Hematopoietic multipotent progenitor cell treated with erythropoietin and hydrocortisone succinate and interleukin-3 and kit ligand, for 17 days (in vitro differentiated cells): ENCODE results near the gene PTPRC.

ENCODE experiments used
- DNase-seq: peaks from one replicate; pipeline ENCODE4 v3.0.0-alpha.2; 2015; ENCODE audit warnings: low spot score

Gene PTPRC

GRCh38 chr1:198620951-198621824 is 17.7 kb upstream of the PTPRC start:
- no peak for DNase-seq

- DNase-seq, result no peak
Measured at GRCh38 chr1:198622001-198622400, 16.8 kb upstream of the PTPRC start.

GRCh38 chr1:198623752-198624647 is 14.8 kb upstream of the PTPRC start:
- DNase-seq, result no peak

GRCh38 chr1:198624648-198624980 is 14.2 kb upstream of the PTPRC start:
- DNase-seq, result no peak

- DNase-seq, result no peak
Measured at GRCh38 chr1:198627436-198628066, 11.3 kb upstream of the PTPRC start.

GRCh38 chr1:198628067-198628455 is 10.8 kb upstream of the PTPRC start:
- DNase-seq, result no peak

GRCh38 chr1:198629610-198630009 is 9.2 kb upstream of the PTPRC start:
- no peak for DNase-seq

GRCh38 chr1:198630863-198631262 is 8.0 kb upstream of the PTPRC start:
- no peak for DNase-seq

GRCh38 chr1:198631292-198631691 is 7.5 kb upstream of the PTPRC start:
- DNase-seq, result no peak

- DNase-seq, result no peak
Measured at GRCh38 chr1:198632007-198632406, 6.8 kb upstream of the PTPRC start.

- no peak for DNase-seq
Measured at GRCh38 chr1:198633675-198634121, 5.1 kb upstream of the PTPRC start.

- DNase-seq, result no peak
Measured at GRCh38 chr1:198635964-198636363, 2.9 kb upstream of the PTPRC start.

- no peak for DNase-seq
Measured at GRCh38 chr1:198636391-198636790, 2.4 kb upstream of the PTPRC start.

GRCh38 chr1:198637157-198637556 is 1.7 kb upstream of the PTPRC start:
- no peak for DNase-seq

- no peak for DNase-seq
Measured at GRCh38 chr1:198637916-198638437, 863 bp upstream of the PTPRC start.

- no peak for DNase-seq
Measured at GRCh38 chr1:198638441-198638840, 399 bp upstream of the PTPRC start.

GRCh38 chr1:198639671-198640143 is 867 bp downstream of the PTPRC start:
- no peak for DNase-seq

GRCh38 chr1:198640174-198640573 is 1.3 kb downstream of the PTPRC start:
- no peak for DNase-seq

- DNase-seq, result peak; percentile 26
Measured at GRCh38 chr1:198641501-198641900, 2.7 kb downstream of the PTPRC start.

- no peak for DNase-seq
Measured at GRCh38 chr1:198641966-198642668, 3.3 kb downstream of the PTPRC start.

- DNase-seq, result no peak
Measured at GRCh38 chr1:198642983-198643382, 4.1 kb downstream of the PTPRC start.

GRCh38 chr1:198643808-198644207 is 5.0 kb downstream of the PTPRC start:
- DNase-seq, result no peak
